Measurements from ENCODE around the gene ATP7B. TPM values are rescaled to one million over a fixed set of nuclear protein-coding genes. Genes with fewer than 3 reads are reported as not detected.

Gene ATP7B
- total RNA-seq, 1 experiment from 2014 or later: 5.6 TPM

DNA sequence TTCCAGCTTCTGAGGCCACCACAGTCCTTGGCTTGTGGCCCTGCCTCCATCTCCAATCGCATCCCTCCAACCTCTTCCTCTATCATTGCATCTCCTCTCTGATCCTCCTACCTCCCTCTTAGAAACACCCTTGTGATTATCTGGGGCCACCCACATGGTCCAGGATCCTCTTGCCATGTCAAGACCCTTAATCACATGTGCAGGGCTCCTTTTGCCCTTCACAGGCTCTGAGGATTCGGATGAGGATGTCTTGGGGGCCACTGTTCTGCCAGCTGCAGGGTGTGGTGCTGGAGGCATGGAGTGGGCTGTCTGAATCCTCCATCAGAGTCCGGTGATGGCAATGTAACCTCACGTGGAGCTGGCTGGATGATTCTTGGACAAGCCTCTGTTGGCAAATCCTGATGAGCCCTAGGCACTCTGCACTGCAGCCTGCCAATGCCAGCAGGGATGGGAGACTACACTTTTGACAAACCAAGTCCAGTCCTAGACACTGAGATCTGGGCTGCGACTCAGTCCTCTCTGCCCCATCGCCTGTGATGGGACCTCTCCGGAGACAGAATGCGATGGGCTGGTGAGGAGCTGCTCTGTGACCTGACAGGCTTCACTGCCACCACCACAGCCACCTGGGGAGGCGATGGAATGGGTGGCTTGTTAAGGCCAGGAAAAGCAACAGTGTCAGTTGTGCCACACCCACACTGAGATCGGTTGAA lies 88.3 kb downstream of the ATP7B start:
- TF ChIP-seq, protein P1, sequence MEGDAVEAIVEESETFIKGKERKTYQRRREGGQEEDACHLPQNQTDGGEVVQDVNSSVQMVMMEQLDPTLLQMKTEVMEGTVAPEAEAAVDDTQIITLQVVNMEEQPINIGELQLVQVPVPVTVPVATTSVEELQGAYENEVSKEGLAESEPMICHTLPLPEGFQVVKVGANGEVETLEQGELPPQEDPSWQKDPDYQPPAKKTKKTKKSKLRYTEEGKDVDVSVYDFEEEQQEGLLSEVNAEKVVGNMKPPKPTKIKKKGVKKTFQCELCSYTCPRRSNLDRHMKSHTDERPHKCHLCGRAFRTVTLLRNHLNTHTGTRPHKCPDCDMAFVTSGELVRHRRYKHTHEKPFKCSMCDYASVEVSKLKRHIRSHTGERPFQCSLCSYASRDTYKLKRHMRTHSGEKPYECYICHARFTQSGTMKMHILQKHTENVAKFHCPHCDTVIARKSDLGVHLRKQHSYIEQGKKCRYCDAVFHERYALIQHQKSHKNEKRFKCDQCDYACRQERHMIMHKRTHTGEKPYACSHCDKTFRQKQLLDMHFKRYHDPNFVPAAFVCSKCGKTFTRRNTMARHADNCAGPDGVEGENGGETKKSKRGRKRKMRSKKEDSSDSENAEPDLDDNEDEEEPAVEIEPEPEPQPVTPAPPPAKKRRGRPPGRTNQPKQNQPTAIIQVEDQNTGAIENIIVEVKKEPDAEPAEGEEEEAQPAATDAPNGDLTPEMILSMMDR (IDR thresholded peaks at IDR 0.05; ENCODE audit: unreplicated experiment): no peak
- no TSS peak for BruUV-seq (replicated peaks)
- Mint-ChIP-seq H3K36me3 (ENCODE audit: insufficient read depth, unreplicated experiment) (no peaks in the 10 kb centered on the region), H3K9me3 (ENCODE audit: low read depth, unreplicated experiment) (no peaks in the 10 kb centered on the region), H3K27ac (ENCODE audit: unreplicated experiment) (no peak overlapping the region), H3K4me3 (ENCODE audit: low read depth, unreplicated experiment) (no peak overlapping the region), H3K27me3 (ENCODE audit: unreplicated experiment) (peaks cover 25% of the 10 kb centered on the region), H3K4me1 (ENCODE audit: low read depth, unreplicated experiment) (no peaks in the 10 kb centered on the region)
- intact Hi-C loops (cut with micrococcal nuclease; ENCODE audit: unreplicated experiment): no loop called here
- no peak for DNase-seq
- CTCF ChIA-PET: interaction anchor here (0.7 kb wide), 1 partner anchor 690 kb away, joined by 3 read pairs; no protein-coding TSS in a partner anchor

DNA sequence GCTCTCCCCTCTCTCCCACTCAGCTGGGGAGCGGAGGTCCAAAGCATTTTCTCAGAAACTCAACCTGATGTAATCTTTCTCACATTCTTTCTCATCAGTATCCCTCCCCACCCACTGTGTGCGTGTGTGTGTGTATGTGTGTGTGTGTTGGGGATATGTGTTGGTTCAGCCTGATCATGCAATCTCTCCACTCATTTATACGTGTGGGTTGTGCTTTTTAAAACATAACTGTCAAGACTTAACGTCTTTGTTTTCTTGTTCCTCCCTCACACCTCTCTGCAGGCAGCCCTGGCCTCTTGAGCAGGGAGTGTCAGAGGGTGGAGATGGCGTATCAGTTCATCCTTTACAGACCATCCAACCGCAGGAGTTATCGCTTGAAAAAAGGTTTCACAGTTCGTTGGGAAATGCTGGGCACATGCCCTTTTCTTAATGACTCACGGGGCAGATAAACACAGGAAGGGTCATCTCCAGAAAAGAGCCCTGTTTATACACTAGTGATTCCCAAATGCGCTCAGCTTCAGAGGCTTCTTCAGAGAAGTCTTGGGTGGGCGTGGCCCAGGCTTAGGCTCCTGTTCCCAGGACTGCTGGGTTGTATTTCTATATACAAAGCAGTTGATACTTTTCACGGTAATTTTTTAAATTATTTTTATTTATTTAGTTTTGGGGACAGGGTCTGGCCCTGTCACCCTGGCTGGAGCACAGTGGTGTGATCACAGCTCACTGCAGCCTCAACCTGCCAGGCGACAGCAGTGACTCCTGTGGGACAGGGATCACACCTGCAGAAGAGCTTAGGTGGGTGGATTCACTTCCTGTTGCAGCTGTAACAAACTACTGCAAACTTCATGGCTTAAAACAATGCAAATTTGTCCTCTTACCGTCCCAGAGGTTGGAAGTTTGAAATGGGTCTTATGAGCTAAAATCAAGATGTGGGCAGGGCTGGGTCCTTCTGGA lies 89.2 kb downstream of the ATP7B start:
- H3K36me3 Mint-ChIP-seq (ENCODE audit: insufficient read depth, unreplicated experiment): no peaks in the 10 kb centered on the region
- intact Hi-C loops (cut with micrococcal nuclease; ENCODE audit: unreplicated experiment): no loop called here
- CTCF ChIA-PET: no interaction called here
- no peak overlapping the region for H3K27ac Mint-ChIP-seq (ENCODE audit: unreplicated experiment)
- H3K4me3 Mint-ChIP-seq (ENCODE audit: low read depth, unreplicated experiment): no peak overlapping the region
- DNase-seq: no peak
- no peaks in the 10 kb centered on the region for H3K9me3 Mint-ChIP-seq (ENCODE audit: low read depth, unreplicated experiment)
- peaks cover 25% of the 10 kb centered on the region for H3K27me3 Mint-ChIP-seq (ENCODE audit: unreplicated experiment)
- H3K4me1 Mint-ChIP-seq (ENCODE audit: low read depth, unreplicated experiment): no peaks in the 10 kb centered on the region
- TF ChIP-seq, protein P1 (IDR thresholded peaks at IDR 0.05; ENCODE audit: unreplicated experiment): no peak
- no TSS peak for BruUV-seq (replicated peaks)

DNA sequence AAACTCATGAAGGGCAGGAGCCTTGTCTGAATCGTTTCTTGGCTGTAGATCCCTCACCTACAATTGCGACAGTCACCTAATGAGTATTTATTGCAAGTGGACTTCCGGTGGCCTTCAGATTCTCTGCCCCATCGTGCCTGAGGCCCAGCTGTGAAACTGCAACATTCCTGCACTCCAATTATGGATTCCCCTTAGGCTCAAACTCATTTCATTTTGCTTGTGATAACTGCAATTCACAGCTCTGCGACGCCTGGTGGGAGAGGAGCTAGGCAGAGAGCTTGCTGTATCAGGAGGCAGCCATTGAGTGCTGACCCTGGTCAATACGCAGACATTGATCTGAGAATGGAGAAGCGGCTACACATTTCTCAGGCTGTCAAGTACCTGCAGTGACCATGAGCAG lies 90.5 kb downstream of the ATP7B start:
- no peak overlapping the region for H3K27ac Mint-ChIP-seq (ENCODE audit: unreplicated experiment)
- H3K9me3 Mint-ChIP-seq (ENCODE audit: low read depth, unreplicated experiment): no peaks in the 10 kb centered on the region

DNA sequence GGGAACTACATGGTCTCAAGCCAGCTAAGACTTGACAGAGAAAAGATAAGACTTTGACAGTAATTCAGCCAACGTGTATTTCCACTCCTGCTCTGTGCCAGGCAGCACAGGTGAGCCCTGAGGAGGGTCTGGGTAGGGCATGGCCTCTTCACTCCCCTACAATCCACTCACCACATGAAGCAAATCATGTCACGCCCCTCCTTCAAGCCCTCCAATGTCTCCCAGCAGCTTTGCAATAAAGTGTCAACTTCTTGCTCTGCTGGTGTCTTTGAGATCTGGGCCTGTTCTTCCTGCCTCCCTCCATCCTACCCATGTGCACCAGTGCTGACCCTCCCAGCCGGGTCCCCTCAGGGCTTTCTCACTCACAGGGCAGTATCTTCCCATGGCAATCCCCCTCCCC lies 91.0 kb downstream of the ATP7B start:
- H3K4me1 Mint-ChIP-seq (ENCODE audit: low read depth, unreplicated experiment): no peaks in the 10 kb centered on the region
- CTCF ChIA-PET: no interaction called here
- H3K4me3 Mint-ChIP-seq (ENCODE audit: low read depth, unreplicated experiment): no peak overlapping the region
- no peaks in the 10 kb centered on the region for H3K36me3 Mint-ChIP-seq (ENCODE audit: insufficient read depth, unreplicated experiment)
- peaks cover 25% of the 10 kb centered on the region for H3K27me3 Mint-ChIP-seq (ENCODE audit: unreplicated experiment)
- no TSS peak for BruUV-seq (replicated peaks)
- TF ChIP-seq, protein P1 (IDR thresholded peaks at IDR 0.05; ENCODE audit: unreplicated experiment): no peak
- no peak for DNase-seq
- no peaks in the 10 kb centered on the region for H3K9me3 Mint-ChIP-seq (ENCODE audit: low read depth, unreplicated experiment)
- no peak overlapping the region for H3K27ac Mint-ChIP-seq (ENCODE audit: unreplicated experiment)
- intact Hi-C loops (cut with micrococcal nuclease; ENCODE audit: unreplicated experiment): no loop called here

More for the DNA sequence above, 90.5 kb downstream of the ATP7B start:
- TF ChIP-seq, protein P1 (IDR thresholded peaks at IDR 0.05; ENCODE audit: unreplicated experiment): no peak
- BruUV-seq (replicated peaks): no TSS peak
- no peak for DNase-seq
- CTCF ChIA-PET: no interaction called here
- no peaks in the 10 kb centered on the region for H3K36me3 Mint-ChIP-seq (ENCODE audit: insufficient read depth, unreplicated experiment)
- peaks cover 25% of the 10 kb centered on the region for H3K27me3 Mint-ChIP-seq (ENCODE audit: unreplicated experiment)
- no peaks in the 10 kb centered on the region for H3K4me1 Mint-ChIP-seq (ENCODE audit: low read depth, unreplicated experiment)
- intact Hi-C loops (cut with micrococcal nuclease; ENCODE audit: unreplicated experiment): no loop called here
- H3K4me3 Mint-ChIP-seq (ENCODE audit: low read depth, unreplicated experiment): no peak overlapping the region
